SK-N-SH (cell line): ENCODE results near the gene CREG1. TPM values are rescaled to one million over a fixed set of nuclear protein-coding genes. Genes with fewer than 3 reads are reported as not detected.

ENCODE experiments used
- CTCF ChIA-PET: fragments of 300-600, 350-600 bp; formaldehyde crosslinking; extraction: SDS; loops from one replicate; lab custom pipeline; 2021; lab: Yijun Ruan, JAX
- POLR2A ChIA-PET: fragments of 350-600 bp; sonication (Branson Sonifier 250); formaldehyde crosslinking; extraction: SDS; loops from one replicate; lab custom pipeline; 2020; ENCODE audit warnings: antibody characterized with exemption, inconsistent platforms; lab: Yijun Ruan, JAX
- DNase-seq: peaks from one replicate; pipeline ENCODE4 v3.0.0; 2012
- H2AFZ ChIP-seq: fragments of 200-600 bp; sonication (generic); 2 replicates; pipeline ENCODE4 v1.8.1; 2016; ENCODE audit warnings: antibody characterized with exemption, mild to moderate bottlenecking, low read depth
- H3F3A ChIP-seq: fragments of 200-600 bp; sonication (generic); replicated peaks from 2 replicates; pipeline ENCODE3; 2016; ENCODE audit warnings: antibody characterized with exemption, mild to moderate bottlenecking; ENCODE audit not compliant: insufficient read depth
- H3K27ac ChIP-seq, 2 experiments: fragments of 200-500 bp in 1 of 2; fragments of 200-600 bp in 1 of 2; sonication (Bioruptor generic) in 1 of 2; sonication (generic), shearing (Covaris generic) in 1 of 2; 2 replicates each; pipeline versions ENCODE4 v1.5.1 to v1.6.1; 2014 to 2016; ENCODE audit warnings: low read depth in 2 of 2, inconsistent platforms in 1 of 2, low read length in 1 of 2, mild to moderate bottlenecking in 1 of 2, mixed read lengths in 1 of 2
- H3K27me3 ChIP-seq: fragments of 200-600 bp; sonication (generic), shearing (Covaris generic); 2 replicates; pipeline ENCODE4 v1.6.1; 2016; ENCODE audit warnings: mixed run types; ENCODE audit not compliant: insufficient read depth
- H3K36me3 ChIP-seq, 2 experiments: fragments of 200-500 bp in 1 of 2; fragments of 200-600 bp in 1 of 2; sonication (Bioruptor generic) in 1 of 2; sonication (generic) in 1 of 2; replicated peaks in 1 of 2; 2 replicates each; pipeline versions ENCODE3 to v1.5.1; 2014 to 2016; ENCODE audit warnings: low read length in 1 of 2, mild to moderate bottlenecking in 1 of 2; ENCODE audit not compliant: insufficient read depth in 2 of 2, control insufficient read depth in 1 of 2
- H3K4me1 ChIP-seq, 2 experiments: fragments of 200-500 bp in 1 of 2; fragments of 200-600 bp in 1 of 2; sonication (Bioruptor generic) in 1 of 2; sonication (generic), shearing (Covaris generic) in 1 of 2; 2 replicates each; pipeline versions ENCODE4 v1.5.1 to v1.6.1; 2014 to 2016; ENCODE audit warnings: low read depth in 1 of 2, low read length in 1 of 2, mixed run types in 1 of 2; ENCODE audit not compliant: insufficient read depth in 2 of 2, control insufficient read depth in 1 of 2
- H3K4me2 ChIP-seq: fragments of 200-600 bp; sonication (generic), shearing (Covaris generic); 2 replicates; pipeline ENCODE4 v1.6.1; 2017; ENCODE audit warnings: mixed run types
- H3K4me3 ChIP-seq, 2 experiments: fragments of 200-500 bp in 1 of 2; fragments of 200-600 bp in 1 of 2; sonication (Bioruptor generic) in 1 of 2; sonication (generic), shearing (Covaris generic) in 1 of 2; 2 replicates each; pipeline versions ENCODE4 v1.5.1 to v1.8.1; 2014 to 2016; ENCODE audit warnings: low read depth in 2 of 2, inconsistent platforms in 1 of 2, low read length in 1 of 2, mild to moderate bottlenecking in 1 of 2, mixed read lengths in 1 of 2, moderate library complexity in 1 of 2
- H3K79me2 ChIP-seq: fragments of 200-600 bp; sonication (generic); 2 replicates; pipeline ENCODE4 v1.8.1; 2017; ENCODE audit warnings: mild to moderate bottlenecking; ENCODE audit not compliant: insufficient read depth
- H3K9ac ChIP-seq: fragments of 200-600 bp; sonication (generic); 2 replicates; pipeline ENCODE4 v1.6.1; 2017; ENCODE audit warnings: mixed run types
- H3K9me2 ChIP-seq: fragments of 200-600 bp; sonication (generic); 2 replicates; pipeline ENCODE4 v1.6.1; 2017; ENCODE audit warnings: mixed run types
- H3K9me3 ChIP-seq: fragments of 200-600 bp; sonication (generic); 2 replicates; pipeline ENCODE4 v1.6.1; 2017; ENCODE audit warnings: mixed run types, mild to moderate bottlenecking, moderate library complexity
- H4K20me1 ChIP-seq: fragments of 200-600 bp; sonication (generic); 2 replicates; pipeline ENCODE4 v1.6.1; 2017; ENCODE audit warnings: mild to moderate bottlenecking, mixed run types; ENCODE audit not compliant: insufficient read depth
- ELF1 ChIP-seq: IDR thresholded peaks from 2 replicates; pipeline ENCODE4 v1.4.0; 2012
- EZH2phosphoT487 ChIP-seq: fragments of 200-600 bp; sonication (generic); IDR thresholded peaks from 2 replicates; pipeline ENCODE4 v1.6.1; 2017; ENCODE audit warnings: low read depth, mixed run types, mild to moderate bottlenecking, antibody characterized with exemption, moderate library complexity, borderline replicate concordance
- FOSL2 ChIP-seq: IDR thresholded peaks from 2 replicates; pipeline ENCODE4 v1.4.0; 2012; ENCODE audit warnings: low read depth, mild to moderate bottlenecking, moderate library complexity, borderline replicate concordance
- FOXJ3 ChIP-seq: sonication (generic); formaldehyde crosslinking; IDR thresholded peaks from 2 replicates; pipeline ENCODE4 v1.5.1; 2020; ENCODE audit warnings: mild to moderate bottlenecking, missing genetic modification reagents
- IRF3 ChIP-seq: fragments of 150-350 bp; IDR thresholded peaks from 2 replicates; pipeline ENCODE4 v1.6.1; 2016; ENCODE audit warnings: mild to moderate bottlenecking, low read depth, low read length
- MAX ChIP-seq: IDR thresholded peaks from 2 replicates; pipeline ENCODE4 v1.4.0; 2012; ENCODE audit warnings: low read depth
- MEF2A ChIP-seq: IDR thresholded peaks from 2 replicates; pipeline ENCODE4 v1.4.0; 2012; ENCODE audit warnings: low read depth, borderline replicate concordance
- MXI1 ChIP-seq: IDR thresholded peaks from 2 replicates; pipeline ENCODE4 v1.6.1; 2012; ENCODE audit warnings: mild to moderate bottlenecking, low read depth, low read length, improper control_type of control experiment
- NRF1 ChIP-seq: IDR thresholded peaks from 2 replicates; pipeline ENCODE4 v1.6.1; 2012; ENCODE audit warnings: low read depth, mild to moderate bottlenecking, low read length
- PBX3 ChIP-seq: IDR thresholded peaks from 2 replicates; pipeline ENCODE4; 2012
- POLR2AphosphoS5 ChIP-seq: IDR thresholded peaks from 2 replicates; pipeline ENCODE4 v1.6.1; 2012; ENCODE audit warnings: low read depth, low read length
- RXRA ChIP-seq: IDR thresholded peaks from 2 replicates; pipeline ENCODE4 v1.4.0; 2012; ENCODE audit warnings: low read depth, mild to moderate bottlenecking, borderline replicate concordance
- SIN3A ChIP-seq: IDR thresholded peaks from 2 replicates; pipeline ENCODE4 v1.6.1; 2012; ENCODE audit warnings: low read depth, mild to moderate bottlenecking, low read length, moderate library complexity, borderline replicate concordance
- TEAD4 ChIP-seq: IDR thresholded peaks from 2 replicates; pipeline ENCODE4 v1.4.0; 2012; ENCODE audit warnings: mild to moderate bottlenecking, borderline replicate concordance; ENCODE audit not compliant: insufficient read depth
- USF1 ChIP-seq: IDR thresholded peaks from 2 replicates; pipeline ENCODE4 v1.4.0; 2012; ENCODE audit warnings: low read depth, borderline replicate concordance
- YY1 ChIP-seq: IDR thresholded peaks from 2 replicates; pipeline ENCODE4 v1.4.0; 2012; ENCODE audit warnings: low read depth, mild to moderate bottlenecking
- ZBTB33 ChIP-seq: IDR thresholded peaks from 2 replicates; pipeline ENCODE4 v1.4.0; 2012; ENCODE audit warnings: low read depth, borderline replicate concordance
- WGBS: methylation state at CpG from one replicate; pipeline ENCODE4 v1.1.6; 2017; ENCODE audit warnings: low lambda C conversion rate; 5-methylcytosine and 5-hydroxymethylcytosine counted together
- polyA plus RNA-seq, 3 experiments: library from polyadenylated mRNA; depleted of rRNA; stranded (reverse); fragments of >200 nt; gene quantifications; 2 replicates each; pipeline ENCODE4 v1.2.3, GENCODE V29; 2012

The CREG1 gene
- polyA plus RNA-seq, 1 of the 3 experiments (the other 2 are of a cell fraction) = 26.1 TPM

GRCh38 chr1:167515461-167515860 lies 38.1 kb downstream of the CREG1 start:
- ChIA-PET CTCF (interaction anchor here (1.3 to 3.9 kb wide), 7 partner anchors 11 to 605 kb away, joined by 3 to 13 read pairs (median 5); no protein-coding TSS in a partner anchor), POLR2A (no interaction called here)
- Histone ChIP-seq H4K20me1 (no peaks in the 10 kb centered on the region), H3K79me2 (no peaks in the 10 kb centered on the region), H3K9me3 (no peaks in the 10 kb centered on the region), H3F3A (no peaks in the 10 kb centered on the region), H3K4me2 (no peak overlapping the region), H3K27ac (no peak overlapping the region), H3K36me3 (no peaks in the 10 kb centered on the region), H3K4me3 (no peak overlapping the region), H3K9me2 (no peaks in the 10 kb centered on the region), H3K4me1 (no peaks in the 10 kb centered on the region), H2AFZ (no peak overlapping the region), H3K9ac (no peak overlapping the region), H3K27me3 (no peaks in the 10 kb centered on the region; the same call in 1 of the 2 replicates)
- no peak for DNase-seq
- WGBS = 72% methylated on average over 3 of the region's 3 CpGs
- no peak for TF ChIP-seq POLR2AphosphoS5

GRCh38 chr1:167514288-167514687 lies 39.3 kb downstream of the CREG1 start:
- POLR2A ChIA-PET = no interaction called here
- H3K27ac ChIP-seq = no peak overlapping the region
- DNase-seq = no peak
- no peaks in the 10 kb centered on the region; the same call in 1 of the 2 replicates for H3K27me3 ChIP-seq
- no peak overlapping the region for H2AFZ ChIP-seq
- no peaks in the 10 kb centered on the region for H3K9me2 ChIP-seq
- no peaks in the 10 kb centered on the region for H3K79me2 ChIP-seq
- H3K4me1 ChIP-seq = no peaks in the 10 kb centered on the region
- WGBS = 87% methylated on average over 9 of the region's 9 CpGs
- no peak for TF ChIP-seq ELF1
- TF ChIP-seq USF1 = no peak
- TF ChIP-seq NRF1 = no peak
- TF ChIP-seq ZBTB33 = no peak
- no peak for TF ChIP-seq MAX
- TF ChIP-seq FOSL2 = no peak
- TF ChIP-seq YY1 = no peak
- no peak for TF ChIP-seq FOXJ3
- no peak for TF ChIP-seq EZH2phosphoT487
- no peak for TF ChIP-seq IRF3
- TF ChIP-seq PBX3 = no peak
- no peak for TF ChIP-seq RXRA
- TF ChIP-seq MXI1 = no peak
- TF ChIP-seq SIN3A = no peak
- TF ChIP-seq TEAD4 = no peak
- TF ChIP-seq MEF2A = no peak
- no peaks in the 10 kb centered on the region for H3F3A ChIP-seq
- no peaks in the 10 kb centered on the region for H4K20me1 ChIP-seq
- H3K36me3 ChIP-seq = no peaks in the 10 kb centered on the region
- no peaks in the 10 kb centered on the region for H3K9me3 ChIP-seq
- H3K4me3 ChIP-seq = no peak overlapping the region
- H3K4me2 ChIP-seq = no peak overlapping the region
- CTCF ChIA-PET = interaction anchor here (0.7 to 3.9 kb wide), 5 partner anchors 12 to 604 kb away, joined by 3 to 13 read pairs (median 5); no protein-coding TSS in a partner anchor
- H3K9ac ChIP-seq = no peak overlapping the region
